ENCODE data around the gene TNPO3. TPM values are rescaled to one million over a fixed set of nuclear protein-coding genes. Genes with fewer than 3 reads are reported as not detected.

Gene TNPO3
- polyA plus RNA-seq, 1 donor from 2014 or later: 47.7 TPM

DNA sequence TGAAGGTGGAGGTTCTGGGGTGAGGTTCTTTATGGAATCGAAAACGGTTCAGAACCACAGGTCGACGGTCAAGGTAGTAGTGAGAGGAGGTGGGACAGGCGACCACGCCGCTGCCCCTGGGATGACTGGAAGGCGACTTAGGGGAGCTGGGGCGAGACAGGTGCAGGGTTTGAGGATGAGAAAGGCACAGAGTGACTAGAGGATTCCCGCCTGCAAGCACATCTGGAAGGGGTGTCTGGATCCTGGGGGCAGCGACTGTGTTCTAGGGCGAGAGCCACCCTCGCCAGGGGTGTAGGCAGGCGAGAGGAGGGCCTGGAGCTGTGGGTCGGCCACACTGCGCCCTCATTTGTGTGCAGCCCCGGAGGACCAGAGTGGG lies 117.7 kb downstream of the TNPO3 start:
- Histone ChIP-seq H3K27me3 (ENCODE audit: insufficient read depth, low read depth, low read length) (peaks cover 47% of the 10 kb centered on the region), H3K4me2 (ENCODE audit: low read length) (no peak overlapping the region), H3K9ac (ENCODE audit: low read length) (no peak overlapping the region), H4K20me1 (ENCODE audit: insufficient read depth) (no peaks in the 10 kb centered on the region), H3K9me3 (ENCODE audit: low read length) (no peaks in the 10 kb centered on the region), H3K9me2 (ENCODE audit: insufficient read depth, low read length) (no peaks in the 10 kb centered on the region), H3K79me2 (replicated peaks; ENCODE audit: insufficient read depth, low read length) (no peaks in the 10 kb centered on the region), H2AFZ (ENCODE audit: low read depth, low read length) (no peak overlapping the region), H3K36me3 (ENCODE audit: insufficient read depth, low read length) (no peaks in the 10 kb centered on the region), H3F3A (ENCODE audit: insufficient read depth, low read length, poor library complexity, severe bottlenecking) (no peaks in the 10 kb centered on the region), H3K4me3 (ENCODE audit: low read length) (peak overlapping the region; percentile 71), H3K27ac (ENCODE audit: low read length) (no peak overlapping the region)
- TF ChIP-seq RAD21 (conservative IDR thresholded peaks at IDR 0.05) (no peak), EP300 (conservative IDR thresholded peaks at IDR 0.05; ENCODE audit: poor library complexity, severe bottlenecking) (no peak), EZH2 (IDR thresholded peaks at IDR 0.05; ENCODE audit: borderline replicate concordance, insufficient read depth, low read length, poor library complexity, severe bottlenecking) (no peak), POLR2AphosphoS5 (IDR thresholded peaks at IDR 0.05) (no peak), SMC3 (conservative IDR thresholded peaks at IDR 0.05; ENCODE audit: poor library complexity) (no peak), TAF1 (IDR thresholded peaks at IDR 0.05; ENCODE audit: low read depth) (no peak), MXI1 (conservative IDR thresholded peaks at IDR 0.05; ENCODE audit: poor library complexity, severe bottlenecking) (no peak)
- TF ChIP-seq, protein P1, sequence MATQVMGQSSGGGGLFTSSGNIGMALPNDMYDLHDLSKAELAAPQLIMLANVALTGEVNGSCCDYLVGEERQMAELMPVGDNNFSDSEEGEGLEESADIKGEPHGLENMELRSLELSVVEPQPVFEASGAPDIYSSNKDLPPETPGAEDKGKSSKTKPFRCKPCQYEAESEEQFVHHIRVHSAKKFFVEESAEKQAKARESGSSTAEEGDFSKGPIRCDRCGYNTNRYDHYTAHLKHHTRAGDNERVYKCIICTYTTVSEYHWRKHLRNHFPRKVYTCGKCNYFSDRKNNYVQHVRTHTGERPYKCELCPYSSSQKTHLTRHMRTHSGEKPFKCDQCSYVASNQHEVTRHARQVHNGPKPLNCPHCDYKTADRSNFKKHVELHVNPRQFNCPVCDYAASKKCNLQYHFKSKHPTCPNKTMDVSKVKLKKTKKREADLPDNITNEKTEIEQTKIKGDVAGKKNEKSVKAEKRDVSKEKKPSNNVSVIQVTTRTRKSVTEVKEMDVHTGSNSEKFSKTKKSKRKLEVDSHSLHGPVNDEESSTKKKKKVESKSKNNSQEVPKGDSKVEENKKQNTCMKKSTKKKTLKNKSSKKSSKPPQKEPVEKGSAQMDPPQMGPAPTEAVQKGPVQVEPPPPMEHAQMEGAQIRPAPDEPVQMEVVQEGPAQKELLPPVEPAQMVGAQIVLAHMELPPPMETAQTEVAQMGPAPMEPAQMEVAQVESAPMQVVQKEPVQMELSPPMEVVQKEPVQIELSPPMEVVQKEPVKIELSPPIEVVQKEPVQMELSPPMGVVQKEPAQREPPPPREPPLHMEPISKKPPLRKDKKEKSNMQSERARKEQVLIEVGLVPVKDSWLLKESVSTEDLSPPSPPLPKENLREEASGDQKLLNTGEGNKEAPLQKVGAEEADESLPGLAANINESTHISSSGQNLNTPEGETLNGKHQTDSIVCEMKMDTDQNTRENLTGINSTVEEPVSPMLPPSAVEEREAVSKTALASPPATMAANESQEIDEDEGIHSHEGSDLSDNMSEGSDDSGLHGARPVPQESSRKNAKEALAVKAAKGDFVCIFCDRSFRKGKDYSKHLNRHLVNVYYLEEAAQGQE (IDR thresholded peaks at IDR 0.05; ENCODE audit: borderline replicate concordance): no peak
- TF ChIP-seq, protein P2, sequence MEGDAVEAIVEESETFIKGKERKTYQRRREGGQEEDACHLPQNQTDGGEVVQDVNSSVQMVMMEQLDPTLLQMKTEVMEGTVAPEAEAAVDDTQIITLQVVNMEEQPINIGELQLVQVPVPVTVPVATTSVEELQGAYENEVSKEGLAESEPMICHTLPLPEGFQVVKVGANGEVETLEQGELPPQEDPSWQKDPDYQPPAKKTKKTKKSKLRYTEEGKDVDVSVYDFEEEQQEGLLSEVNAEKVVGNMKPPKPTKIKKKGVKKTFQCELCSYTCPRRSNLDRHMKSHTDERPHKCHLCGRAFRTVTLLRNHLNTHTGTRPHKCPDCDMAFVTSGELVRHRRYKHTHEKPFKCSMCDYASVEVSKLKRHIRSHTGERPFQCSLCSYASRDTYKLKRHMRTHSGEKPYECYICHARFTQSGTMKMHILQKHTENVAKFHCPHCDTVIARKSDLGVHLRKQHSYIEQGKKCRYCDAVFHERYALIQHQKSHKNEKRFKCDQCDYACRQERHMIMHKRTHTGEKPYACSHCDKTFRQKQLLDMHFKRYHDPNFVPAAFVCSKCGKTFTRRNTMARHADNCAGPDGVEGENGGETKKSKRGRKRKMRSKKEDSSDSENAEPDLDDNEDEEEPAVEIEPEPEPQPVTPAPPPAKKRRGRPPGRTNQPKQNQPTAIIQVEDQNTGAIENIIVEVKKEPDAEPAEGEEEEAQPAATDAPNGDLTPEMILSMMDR (IDR thresholded peaks at IDR 0.05; ENCODE audit: poor library complexity, severe bottlenecking): no peak

DNA sequence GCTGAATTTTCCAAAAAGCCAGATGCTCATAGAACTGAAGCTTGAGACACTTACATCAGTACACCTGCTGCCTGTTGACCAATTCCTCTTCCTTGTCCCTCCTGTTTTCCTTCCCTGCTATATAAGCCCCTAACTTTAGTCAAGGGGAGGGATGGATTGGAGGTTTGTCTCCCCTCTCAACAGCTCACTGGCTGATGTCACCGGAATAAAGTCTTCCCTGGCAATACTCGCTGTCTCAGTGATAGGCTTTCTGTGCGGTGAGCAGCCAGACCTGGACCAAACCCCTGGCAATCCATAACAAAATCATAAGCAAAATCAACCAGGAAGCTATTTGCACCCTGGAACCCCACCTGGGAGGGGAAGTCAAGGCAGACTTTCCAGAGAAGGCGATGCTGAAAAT lies 118.1 kb downstream of the TNPO3 start:
- no peak for TF ChIP-seq MXI1 (conservative IDR thresholded peaks at IDR 0.05; ENCODE audit: poor library complexity, severe bottlenecking)
- no peak for TF ChIP-seq TAF1 (IDR thresholded peaks at IDR 0.05; ENCODE audit: low read depth)
- TF ChIP-seq SMC3 (conservative IDR thresholded peaks at IDR 0.05; ENCODE audit: poor library complexity): no peak
- TF ChIP-seq, protein P2 (IDR thresholded peaks at IDR 0.05; ENCODE audit: poor library complexity, severe bottlenecking): no peak
- TF ChIP-seq RAD21 (conservative IDR thresholded peaks at IDR 0.05): no peak
- TF ChIP-seq POLR2AphosphoS5 (IDR thresholded peaks at IDR 0.05): no peak
- no peak for TF ChIP-seq EZH2 (IDR thresholded peaks at IDR 0.05; ENCODE audit: borderline replicate concordance, insufficient read depth, low read length, poor library complexity, severe bottlenecking)
- TF ChIP-seq, protein P1 (IDR thresholded peaks at IDR 0.05; ENCODE audit: borderline replicate concordance): no peak
- TF ChIP-seq EP300 (conservative IDR thresholded peaks at IDR 0.05; ENCODE audit: poor library complexity, severe bottlenecking): no peak
- peaks cover 47% of the 10 kb centered on the region for H3K27me3 ChIP-seq (ENCODE audit: insufficient read depth, low read depth, low read length)
- H3K9me3 ChIP-seq (ENCODE audit: low read length): no peaks in the 10 kb centered on the region
- H3K27ac ChIP-seq (ENCODE audit: low read length): no peak overlapping the region
- no peaks in the 10 kb centered on the region for H3K36me3 ChIP-seq (ENCODE audit: insufficient read depth, low read length)
- H3K9ac ChIP-seq (ENCODE audit: low read length): no peak overlapping the region
- H2AFZ ChIP-seq (ENCODE audit: low read depth, low read length): no peak overlapping the region
- H3K9me2 ChIP-seq (ENCODE audit: insufficient read depth, low read length): no peaks in the 10 kb centered on the region
- H3K79me2 ChIP-seq (replicated peaks; ENCODE audit: insufficient read depth, low read length): no peaks in the 10 kb centered on the region
- H3F3A ChIP-seq (ENCODE audit: insufficient read depth, low read length, poor library complexity, severe bottlenecking): no peaks in the 10 kb centered on the region
- H4K20me1 ChIP-seq (ENCODE audit: insufficient read depth): no peaks in the 10 kb centered on the region
- H3K4me3 ChIP-seq (ENCODE audit: low read length): no peak overlapping the region
- H3K4me2 ChIP-seq (ENCODE audit: low read length): no peak overlapping the region

Data from neural cell (in vitro differentiated cells).